Esophagus muscularis mucosa (tissue), 4 donors: Measurements from ENCODE around the gene AKAP11.

ENCODE experiments used
- CTCF ChIP-seq, 3 experiments: fragments of 200-600 bp in 2 of 3; fragments of 450-650 bp in 1 of 3; sonication (generic) in 2 of 3; IDR thresholded peaks; one replicate each; pipeline ENCODE4 v1.5.1; 2017 to 2019; ENCODE audit warnings: antibody characterized with exemption in 3 of 3, mild to moderate bottlenecking in 2 of 3, moderate library complexity in 1 of 3
- EP300 ChIP-seq: sonication (generic); formaldehyde crosslinking; IDR thresholded peaks from one replicate; pipeline ENCODE4 v1.6.1; 2017; ENCODE audit warnings: antibody characterized with exemption
- POLR2A ChIP-seq: fragments of 450-650 bp; IDR thresholded peaks from one replicate; pipeline ENCODE4 v1.6.1; 2017; ENCODE audit warnings: antibody characterized with exemption, moderate library complexity, mild to moderate bottlenecking, low read depth
- POLR2AphosphoS5 ChIP-seq, 2 donors: sonication (generic); formaldehyde crosslinking; IDR thresholded peaks; one replicate each; pipeline ENCODE4 v1.6.1; 2017; ENCODE audit warnings: antibody characterized with exemption in 2 of 2

- TF ChIP-seq CTCF (IDR thresholded peaks at IDR 0.05), result no peak
- no peak for TF ChIP-seq POLR2A
- TF ChIP-seq POLR2AphosphoS5 (IDR thresholded peaks at IDR 0.05), result no peak
- TF ChIP-seq EP300, result no peak
Measured at GRCh38 chr13:42334329-42334706, 62.4 kb downstream of the AKAP11 start.
